NCI-H1694 (cell line): Measurements from ENCODE around the gene GOLGA8K.
"Not testable (repeated sequence)": the region's sequence is repeated elsewhere in the genome, so short reads cannot be mapped to it uniquely, and the experiment has no call there.

Experiments used
- DNase-seq: peaks from one replicate; lab custom pipeline; 2025; lab: John Stamatoyannopoulos, UW

GOLGA8K gene, protein sequence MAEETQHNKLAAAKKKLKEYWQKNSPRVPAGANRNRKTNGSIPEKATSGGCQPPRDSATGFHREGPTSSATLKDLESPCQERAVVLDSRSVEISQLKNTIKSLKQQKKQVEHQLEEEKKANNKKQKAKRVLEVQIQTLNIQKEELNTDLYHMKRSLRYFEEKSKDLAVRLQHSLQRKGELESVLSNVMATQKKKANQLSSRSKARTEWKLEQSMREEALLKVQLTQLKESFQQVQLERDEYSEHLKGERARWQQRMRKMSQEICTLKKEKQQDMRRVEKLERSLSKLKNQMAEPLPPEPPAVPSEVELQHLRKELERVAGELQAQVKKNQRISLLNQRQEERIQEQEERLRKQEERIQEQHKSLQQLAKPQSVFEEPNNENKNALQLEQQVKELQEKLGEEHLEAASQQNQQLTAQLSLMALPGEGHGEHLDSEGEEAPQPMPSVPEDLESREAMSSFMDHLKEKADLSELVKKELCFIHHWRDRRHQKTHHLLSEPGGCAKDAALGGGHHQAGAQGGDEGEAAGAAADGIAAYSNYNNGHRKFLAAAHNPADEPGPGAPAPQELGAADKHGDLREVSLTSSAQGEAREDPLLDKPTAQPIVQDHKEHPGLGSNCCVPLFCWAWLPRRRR

DNA sequence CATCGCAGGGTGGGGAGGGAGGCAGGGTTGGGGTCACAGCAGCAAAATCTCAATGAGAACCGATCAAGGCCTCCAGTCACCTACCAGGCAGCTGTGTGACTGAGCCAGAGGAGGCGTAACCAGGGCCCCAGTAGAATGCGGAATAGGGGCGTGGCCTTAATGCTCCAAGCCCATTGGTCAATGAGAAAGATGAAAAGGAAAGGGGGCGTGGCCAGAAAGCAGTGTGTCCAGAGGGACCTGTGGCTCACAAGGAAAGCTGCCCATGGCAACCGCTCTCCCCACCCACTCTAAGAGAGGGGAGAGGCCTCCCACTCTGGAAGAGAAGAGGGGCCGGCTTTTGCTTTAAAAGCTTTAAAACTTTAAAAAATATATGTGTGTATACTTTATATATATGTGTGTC is at the start of gene GOLGA8K:
Gene GOLGA8K (minus strand): TSS at position 101 of the 400 bp plus-strand sequence. CDS start 98 bp downstream, at position 3.
- not testable (repeated sequence) for DNase-seq

DNA sequence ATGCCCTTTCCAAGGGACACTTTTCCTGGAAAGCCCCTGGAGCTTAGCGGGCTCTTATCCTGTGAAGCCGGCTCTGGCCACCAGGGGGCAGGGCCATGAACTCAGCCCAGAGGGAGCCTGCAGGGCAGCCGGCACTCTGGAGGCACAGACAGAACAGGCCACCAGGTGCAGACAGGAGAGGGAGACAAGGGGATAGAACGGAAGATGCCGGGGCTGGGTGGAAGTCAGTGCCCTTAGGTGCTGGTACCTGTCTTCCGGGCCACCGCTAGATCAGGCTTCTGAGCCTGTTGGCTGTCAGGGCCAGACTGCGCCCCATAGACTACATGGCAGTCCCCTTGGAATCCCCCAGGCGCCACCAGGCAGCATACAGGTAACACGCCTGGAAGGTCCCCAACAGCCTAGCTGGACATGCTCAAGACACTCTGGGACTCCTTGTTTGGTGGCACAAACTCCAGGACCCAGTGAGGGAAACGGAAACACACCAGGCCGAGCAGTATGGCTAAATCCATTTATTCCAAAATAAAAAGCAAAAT is 37.4 kb upstream of the GOLGA8K start:
- not testable (repeated sequence) for DNase-seq

DNA sequence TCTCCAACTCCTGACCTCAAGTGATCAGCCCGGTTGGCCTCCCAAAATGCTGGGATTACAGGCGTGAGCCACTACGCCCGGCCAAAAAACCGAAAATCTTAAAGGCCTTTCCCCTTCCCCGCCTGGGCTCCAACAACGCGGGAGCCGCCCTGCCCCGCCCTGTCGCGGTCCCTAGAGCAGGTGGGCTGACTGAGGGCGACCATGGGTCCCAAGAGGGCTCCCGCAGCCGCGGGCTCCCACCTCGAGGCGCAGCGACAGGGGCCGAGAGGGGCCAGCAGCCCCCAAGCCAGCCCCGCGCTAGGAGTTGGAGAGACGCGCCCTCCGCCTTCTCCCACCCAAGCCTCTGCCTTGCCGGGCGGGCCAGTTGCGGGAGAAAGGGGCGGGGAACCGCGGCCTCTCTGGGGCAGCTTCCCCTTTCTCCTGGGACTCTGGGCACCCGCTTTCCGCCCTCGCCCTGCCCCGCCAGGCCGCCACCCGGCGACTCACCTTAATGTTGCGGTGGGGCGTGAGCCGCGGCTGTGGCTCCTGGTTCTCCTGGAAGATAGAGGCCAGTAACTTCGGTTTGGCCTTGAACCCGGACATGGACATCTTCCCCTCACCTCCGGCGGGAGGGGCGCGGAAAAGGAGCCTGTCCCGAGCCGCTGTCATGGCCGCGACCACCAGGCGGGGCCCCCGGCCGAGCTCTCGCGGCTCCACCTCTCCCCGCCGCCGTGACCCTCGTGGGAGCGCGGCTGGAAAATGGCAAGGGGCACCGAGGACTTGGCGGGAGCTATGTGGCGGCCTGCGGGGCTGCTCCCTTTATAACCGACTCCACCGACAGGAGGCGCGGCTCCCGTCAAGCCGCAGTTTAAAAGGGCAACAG is 31.2 kb upstream of the GOLGA8K start:
- DNase-seq = not testable (repeated sequence)

DNA sequence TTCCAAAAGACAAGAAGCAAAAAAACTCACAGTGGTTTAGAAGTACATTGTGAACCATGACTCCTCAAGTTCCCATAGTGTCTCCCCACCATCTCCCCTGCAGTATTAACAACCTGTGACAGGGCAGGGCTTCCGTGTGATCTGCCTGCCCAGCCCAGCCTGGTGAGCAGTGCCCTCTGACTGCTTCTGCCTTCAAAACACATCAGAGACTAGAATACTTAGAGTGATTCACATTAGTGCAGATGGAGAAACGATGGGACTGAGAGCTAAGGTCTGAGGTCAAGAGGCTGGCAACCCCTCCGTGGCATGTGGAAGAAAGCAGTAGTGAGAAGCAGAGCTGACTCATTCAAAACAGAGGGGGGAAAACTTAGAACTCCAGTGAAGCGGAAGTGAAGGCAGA is 24.5 kb upstream of the GOLGA8K start:
- DNase-seq = not testable (repeated sequence)

DNA sequence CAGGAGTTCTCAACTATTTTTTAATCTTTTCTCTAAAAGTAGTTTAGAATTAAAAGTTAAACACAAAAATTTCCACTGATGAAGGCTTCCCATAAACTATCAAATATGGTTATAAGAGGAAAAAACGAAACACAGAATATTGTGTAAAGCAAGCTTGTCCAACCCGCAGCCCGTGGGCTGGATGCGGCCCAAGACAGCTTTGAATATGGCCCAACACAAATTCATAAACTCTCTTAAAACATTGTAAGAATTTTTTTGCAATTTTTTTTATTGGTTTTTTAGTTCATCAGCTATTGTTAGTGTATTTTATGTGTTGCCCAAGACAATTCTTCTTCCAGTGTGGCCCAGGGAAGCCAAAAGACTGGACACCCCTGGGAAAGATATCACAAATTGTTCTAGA is 23.4 kb upstream of the GOLGA8K start:
- not testable (repeated sequence) for DNase-seq

DNA sequence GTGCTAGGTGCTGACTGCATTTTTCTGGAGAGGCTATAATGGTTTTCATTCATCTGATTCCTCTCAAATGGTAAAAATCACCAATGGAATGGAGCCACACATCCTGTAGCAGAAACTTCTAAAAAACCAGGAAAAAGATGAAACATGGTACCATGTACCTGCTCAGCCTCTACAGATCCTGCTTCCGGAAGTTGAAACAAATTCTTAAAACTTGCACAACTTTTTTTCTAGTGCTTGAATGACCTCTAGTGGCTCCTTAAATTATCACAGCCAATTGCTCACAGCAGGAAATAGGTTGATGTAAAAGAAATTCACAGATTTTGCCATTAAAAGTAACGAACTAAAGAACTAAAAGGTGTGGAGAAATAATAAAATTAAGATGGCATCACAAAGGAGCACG is 4.8 kb upstream of the GOLGA8K start:
- DNase-seq = not testable (repeated sequence)

DNA sequence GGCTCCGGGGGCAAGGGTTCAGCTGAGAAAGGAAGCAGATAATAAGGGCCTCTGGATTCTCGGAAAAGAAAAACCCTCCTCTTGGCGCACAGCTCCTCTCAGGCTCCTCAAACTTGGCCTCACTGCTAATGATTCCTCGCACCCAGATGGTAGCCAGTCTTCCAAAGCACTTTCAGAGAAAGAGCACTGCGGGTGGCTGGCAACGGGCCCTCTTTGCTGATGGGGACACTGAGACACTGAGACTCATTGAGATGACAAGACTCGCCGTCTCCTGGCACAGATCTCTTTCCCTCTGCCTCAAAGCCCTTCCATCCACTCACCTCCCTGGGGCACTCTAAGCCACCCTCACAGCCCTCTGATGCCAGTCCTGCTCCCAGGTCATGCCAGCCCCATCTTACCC is 6.6 kb downstream of the GOLGA8K start:
- not testable (repeated sequence) for DNase-seq

DNA sequence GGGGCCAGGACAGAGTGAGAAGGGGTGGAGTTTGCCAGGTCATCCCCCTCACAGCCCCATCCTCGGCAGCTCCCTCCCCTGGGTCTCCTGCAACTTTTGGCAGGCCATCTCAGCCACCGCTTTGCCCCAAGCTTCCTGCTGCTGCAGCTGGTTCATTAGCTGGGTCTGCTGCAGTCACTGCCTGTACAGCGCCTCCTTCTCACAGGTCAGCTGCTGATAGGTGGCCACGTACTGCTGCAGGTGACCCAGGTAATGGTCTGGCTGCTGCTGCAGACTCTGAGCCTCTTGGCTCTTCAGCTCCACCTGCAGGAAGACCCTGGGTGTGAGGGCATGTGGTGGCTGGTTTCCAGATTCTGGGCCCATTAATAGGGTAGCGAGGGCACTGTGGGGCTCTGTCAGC is 8.3 kb downstream of the GOLGA8K start:
- DNase-seq = not testable (repeated sequence)

DNA sequence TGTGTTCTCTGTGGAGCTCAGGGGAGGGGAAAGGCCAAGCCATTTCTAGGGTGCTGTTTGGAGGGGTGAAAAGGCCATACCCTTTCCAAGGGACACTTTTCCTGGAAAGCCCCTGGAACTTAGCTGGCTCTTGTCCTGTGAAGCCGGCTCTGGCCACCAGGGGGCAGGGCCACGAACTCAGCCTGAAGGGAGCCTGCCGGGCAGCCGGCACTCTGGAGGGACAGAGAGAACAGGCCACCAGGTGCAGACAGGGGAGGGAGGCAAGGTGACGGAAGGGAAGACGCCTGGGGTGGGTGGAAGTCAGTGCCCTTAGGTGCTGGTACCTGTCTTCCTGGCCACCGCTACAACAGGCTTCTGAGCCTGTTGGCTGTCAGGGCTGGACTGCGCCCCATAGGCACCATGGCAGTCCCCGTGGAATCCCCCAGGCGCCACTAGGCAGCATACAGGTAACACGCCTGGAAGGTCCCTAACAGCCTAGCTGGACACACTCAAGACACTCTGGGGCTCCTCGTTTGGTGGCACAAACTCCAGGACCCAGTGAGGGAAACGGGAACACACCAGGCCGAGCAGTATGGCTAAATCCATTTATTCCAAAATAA is 14.9 kb downstream of the GOLGA8K start:
- DNase-seq = not testable (repeated sequence)

DNA sequence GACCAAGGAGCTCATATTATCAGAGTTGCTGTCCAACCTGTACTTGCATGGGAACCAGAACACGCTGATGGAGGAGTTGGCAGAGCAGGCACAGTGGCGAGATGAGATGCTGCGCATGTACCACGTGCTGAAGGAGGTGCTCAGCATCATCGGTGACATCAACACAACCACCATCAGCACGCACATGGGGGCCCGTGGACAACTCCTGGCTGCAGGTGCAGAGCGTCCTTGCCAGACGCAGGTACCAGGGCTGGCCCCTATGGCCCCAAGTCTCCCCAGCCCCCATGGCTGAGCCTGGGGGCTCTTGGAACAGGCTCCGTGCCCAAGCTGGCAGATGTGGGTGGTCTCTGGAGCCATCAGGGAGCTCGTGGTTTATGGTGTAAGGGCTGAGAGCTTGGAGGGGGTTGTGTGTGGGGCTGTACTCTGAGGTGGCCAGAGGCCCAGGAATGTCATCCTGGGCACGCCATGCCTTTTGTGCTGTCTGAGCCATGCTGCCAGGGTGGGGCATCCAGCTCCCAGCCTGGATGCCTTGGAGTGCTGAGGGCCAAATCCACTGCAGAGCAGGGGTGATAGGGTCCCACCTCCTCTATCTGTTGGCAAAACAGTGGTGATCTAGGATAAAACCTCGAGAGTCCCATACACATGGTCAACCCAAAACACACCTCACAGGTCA is 17.1 kb downstream of the GOLGA8K start:
- DNase-seq = not testable (repeated sequence)

DNA sequence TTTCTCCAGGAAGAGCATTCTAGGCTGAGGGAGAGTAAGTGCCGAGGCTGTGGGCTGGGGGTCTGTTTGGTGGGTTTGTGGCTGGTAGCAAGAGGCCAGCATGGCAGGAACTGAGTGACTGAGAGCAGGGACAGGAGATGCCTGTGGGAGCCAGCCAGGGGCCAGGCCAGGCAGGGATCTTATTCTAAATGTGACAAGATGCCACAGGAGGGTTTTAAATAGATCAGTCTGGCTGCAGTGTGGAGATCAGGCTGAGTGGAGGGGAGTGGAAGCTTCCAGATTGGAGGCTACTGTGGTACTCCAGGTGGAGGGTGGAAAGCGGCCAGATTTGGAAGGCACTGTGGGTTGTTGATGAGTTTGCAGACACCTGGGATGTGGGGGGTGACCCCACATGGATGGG is 28.9 kb downstream of the GOLGA8K start:
- DNase-seq = not testable (repeated sequence)

DNA sequence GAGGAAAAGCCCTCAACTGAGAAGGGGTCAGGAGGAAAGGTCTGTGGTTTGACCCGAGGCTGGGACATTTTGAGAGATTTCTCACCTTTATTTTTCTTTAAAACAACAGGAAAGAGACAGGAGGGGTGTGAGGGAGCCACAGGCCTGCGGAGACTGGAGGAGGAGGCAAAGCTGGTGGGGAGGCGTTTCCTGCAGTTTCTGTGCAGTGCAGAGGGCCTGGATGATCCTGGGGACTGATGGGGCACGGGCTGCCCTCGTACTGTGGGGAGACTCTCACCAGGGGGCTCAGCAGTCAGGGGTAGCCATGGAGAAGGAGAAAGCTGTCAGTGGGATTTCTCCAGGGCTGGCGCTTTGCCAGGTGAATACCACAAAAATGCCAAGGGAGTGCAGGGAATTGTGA is 29.4 kb downstream of the GOLGA8K start:
- not testable (repeated sequence) for DNase-seq

DNA sequence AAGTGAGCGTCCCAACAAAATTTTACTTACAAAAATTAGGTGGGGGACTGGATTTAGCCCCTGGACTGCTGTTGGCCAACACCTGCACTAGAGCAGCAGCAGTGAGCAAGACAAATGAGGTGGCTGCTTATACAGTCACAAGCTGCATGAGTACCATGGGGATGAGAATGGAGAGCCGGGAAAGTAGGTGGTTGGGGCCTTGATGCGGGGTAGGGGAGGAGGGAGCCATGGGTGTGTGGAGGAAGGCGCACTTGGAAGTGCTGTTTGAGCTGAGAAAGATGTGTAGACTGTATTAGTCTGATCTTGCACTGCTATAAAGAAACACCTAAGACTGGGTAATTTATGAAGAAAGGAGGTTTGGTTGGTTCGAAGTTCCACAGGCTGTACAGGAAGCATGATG is 31.0 kb downstream of the GOLGA8K start:
- DNase-seq = not testable (repeated sequence)

DNA sequence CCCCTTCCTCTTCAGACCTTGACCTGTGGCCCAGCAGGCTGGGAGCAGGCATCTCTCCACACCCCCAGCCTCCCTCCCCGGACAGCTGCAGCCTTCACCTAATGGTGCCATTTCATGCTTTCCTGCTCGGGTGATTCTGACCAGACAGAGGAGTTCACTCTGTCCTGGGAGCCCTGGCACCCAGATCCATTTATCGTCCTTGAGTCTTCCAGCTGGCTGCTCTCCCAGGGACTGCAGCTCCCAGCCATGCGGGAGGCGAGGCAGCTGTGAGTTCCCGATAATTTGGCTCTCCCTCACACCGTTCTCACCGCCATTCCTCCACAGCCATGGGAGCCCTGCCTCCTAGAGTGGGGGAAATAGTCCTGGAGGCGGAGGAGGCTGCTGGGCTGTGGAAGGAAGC is 32.6 kb downstream of the GOLGA8K start:
- DNase-seq = not testable (repeated sequence)

DNA sequence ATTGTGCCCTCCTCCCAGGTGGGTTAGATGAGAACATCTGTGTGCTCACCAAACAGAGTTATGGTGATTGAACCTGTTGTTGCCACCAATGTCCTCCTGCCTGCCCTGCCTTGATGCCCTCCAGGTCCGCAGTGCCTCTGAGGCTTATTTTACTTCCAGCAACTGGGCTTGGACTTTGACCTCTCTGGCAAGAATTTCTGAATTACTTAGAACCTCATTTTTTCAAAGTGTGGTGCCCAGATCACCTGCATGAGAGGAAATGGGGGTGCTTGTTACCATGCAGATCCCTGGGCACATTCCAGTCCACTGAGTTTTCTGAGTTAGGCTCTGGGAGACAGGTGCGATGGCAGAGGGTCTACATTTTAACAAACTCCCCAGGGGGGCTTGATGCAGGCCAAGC is 33.0 kb downstream of the GOLGA8K start:
- DNase-seq = not testable (repeated sequence)

DNA sequence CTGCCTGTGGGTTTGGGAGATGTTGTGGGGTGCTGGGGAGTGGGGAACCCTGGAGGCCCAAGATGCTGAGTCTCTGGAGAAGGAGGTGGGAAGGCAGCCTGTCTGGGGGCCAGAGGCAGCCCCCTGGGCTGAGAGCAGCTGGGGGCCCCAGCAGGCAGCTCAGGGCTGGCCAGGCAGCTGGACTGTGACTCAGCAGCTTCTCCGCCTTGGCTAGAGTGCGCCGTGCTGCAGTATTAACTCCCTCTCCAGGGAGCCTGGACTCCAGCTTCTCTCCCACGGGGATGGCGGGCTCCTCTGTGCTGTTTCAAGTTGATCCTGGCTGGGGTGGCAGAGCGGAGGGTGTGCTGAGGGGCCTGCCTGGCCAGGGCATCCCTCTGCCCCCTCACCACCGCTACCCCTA is 36.6 kb downstream of the GOLGA8K start:
- not testable (repeated sequence) for DNase-seq

DNA sequence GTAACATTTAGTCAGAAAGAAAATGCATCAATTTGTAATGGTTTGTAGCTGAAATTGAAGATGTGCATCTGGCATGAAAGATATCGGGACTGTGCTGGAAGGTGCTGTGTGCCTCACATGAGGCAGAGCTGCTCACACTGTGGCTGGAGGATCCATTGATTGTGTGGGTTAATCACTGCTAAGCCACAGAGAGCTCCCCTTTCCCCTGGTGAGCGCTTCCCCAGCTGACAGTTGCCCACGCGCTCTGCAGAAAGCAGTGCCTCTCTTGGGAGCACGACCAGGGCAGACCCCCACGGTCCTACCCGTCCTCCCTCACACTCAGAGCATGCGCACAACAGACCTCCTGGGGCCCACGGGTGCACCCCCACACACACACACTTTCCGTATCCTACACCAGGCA is 37.1 kb downstream of the GOLGA8K start:
- not testable (repeated sequence) for DNase-seq

DNA sequence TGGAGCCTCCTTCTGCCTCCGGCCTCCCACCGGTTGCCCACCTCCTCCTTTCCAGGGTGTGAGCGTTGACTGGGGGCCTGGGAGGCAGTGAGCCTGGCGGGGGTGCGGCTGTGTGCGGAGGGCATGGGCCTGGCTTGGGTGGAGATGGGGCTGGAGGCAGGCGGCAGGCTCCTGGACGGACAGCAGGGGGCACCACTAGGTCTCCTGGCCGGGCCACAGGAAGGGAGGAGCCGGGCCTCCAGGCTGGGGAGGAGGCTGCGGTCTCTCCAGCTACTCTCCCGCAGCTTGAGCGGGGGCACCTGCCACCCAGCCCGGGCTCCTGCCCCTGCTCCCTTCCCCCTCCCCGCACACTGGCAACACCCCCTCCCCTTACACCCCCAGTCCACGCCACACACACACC is 38.1 kb downstream of the GOLGA8K start:
- not testable (repeated sequence) for DNase-seq

DNA sequence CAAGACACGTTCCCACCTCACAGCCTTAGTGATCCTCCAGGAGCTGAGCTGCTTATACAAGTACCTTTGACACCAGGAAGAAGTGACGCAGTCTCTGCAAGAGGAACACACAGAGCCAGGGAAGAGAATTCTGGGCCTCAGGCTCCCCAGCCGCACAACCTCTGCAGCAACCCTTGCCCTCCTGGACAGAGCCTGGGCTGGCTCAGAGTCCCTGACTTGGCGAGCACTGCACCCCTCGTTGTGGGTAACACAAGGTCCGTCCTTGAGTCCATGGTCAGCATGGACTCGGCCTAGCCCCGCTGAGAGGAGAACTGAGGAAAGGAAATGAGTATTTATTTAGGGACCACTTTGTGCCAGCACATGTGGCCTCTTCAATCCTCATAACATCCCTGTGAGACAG is 39.6 kb downstream of the GOLGA8K start:
- not testable (repeated sequence) for DNase-seq

DNA sequence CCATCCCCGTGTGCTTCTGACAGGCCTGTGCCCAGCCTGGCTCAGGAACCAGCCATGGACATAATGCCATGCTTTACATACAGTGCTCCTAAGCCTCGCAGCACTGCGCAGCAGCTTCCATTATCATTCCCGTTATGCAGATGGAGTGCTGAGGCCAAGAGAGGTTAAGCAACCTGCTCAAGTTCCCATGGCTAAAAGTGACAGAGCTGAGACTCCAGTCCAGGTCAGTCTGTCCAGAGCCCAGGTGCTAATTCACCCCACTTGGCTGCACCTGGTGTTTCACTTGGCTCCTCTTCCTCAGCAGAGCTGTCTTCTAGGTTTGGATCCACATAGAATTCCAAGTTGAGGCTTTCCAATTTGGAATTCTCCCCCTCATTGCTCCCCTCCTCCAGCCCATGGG is 41.4 kb downstream of the GOLGA8K start:
- not testable (repeated sequence) for DNase-seq

DNA sequence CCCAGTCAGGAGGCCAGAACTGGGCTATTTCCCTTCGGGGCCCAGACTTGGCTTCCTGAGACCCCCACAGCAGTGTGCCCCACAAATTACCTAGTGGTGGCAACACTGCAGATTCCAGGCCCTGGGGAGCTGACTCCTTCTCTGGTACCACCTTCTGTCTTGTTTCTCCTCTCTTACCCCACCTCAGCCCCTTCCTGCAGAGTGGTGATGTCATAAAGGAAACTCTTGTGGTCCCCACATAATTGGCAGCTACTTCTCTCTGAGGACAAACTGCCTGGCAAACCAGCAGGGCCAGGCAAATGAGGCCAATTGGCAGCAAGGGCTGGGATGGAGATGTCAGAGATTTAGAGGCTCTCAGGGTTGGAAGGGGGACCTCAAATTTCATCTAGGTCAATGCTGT is 44.6 kb downstream of the GOLGA8K start:
- DNase-seq = not testable (repeated sequence)
